ENCODE measurements around the gene NAA15.
A peak's percentile ranks its signal among the peaks of the same experiment; 100 is the strongest.
"Not testable (repeated sequence)": the region's sequence is repeated elsewhere in the genome, so short reads cannot be mapped to it uniquely, and the experiment has no call there.

NAA15 gene

DNA sequence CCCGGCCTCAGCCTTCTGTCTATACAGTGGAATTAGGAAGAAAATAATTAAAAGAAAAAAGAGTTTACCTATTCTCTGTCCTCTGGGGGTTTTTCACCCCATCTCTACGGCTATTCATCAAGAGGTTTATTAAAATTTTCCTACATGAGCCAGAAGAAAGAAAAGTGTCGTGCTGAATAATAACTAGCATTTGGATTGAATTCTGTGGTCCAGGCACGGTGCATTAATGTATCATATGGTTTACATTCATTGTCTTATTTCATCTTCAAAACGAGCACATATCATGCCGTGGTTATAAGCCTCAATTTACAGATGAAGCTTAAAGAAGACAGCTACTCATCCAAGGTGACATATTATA, 5.4 kb upstream of the NAA15 start:
- no peak for DNase-seq (ENCODE audit: low read depth in 2 of 3, low spot score in 2 of 3)

DNA sequence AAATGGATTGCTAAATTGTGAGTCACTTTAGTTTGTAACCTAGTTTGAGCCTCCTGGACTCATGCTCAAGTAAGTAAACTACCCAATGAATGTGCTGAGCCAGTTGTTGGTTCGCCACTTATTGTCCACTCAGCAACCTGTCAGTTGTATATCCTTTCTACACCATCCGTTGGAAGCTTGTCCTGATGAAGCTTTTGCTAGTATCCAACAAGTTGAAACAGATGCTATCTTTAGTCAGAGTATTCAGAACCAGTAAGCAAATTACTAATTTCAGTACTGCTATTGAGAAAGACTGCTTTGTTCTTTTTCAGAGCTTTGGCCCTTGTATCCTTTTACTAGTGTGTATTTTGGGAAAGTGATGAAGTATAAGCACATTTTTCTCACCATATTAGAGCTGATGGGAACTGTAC, 4.3 kb upstream of the NAA15 start:
- DNase-seq (ENCODE audit: low read depth in 2 of 3, low spot score in 2 of 3): no peak

DNA sequence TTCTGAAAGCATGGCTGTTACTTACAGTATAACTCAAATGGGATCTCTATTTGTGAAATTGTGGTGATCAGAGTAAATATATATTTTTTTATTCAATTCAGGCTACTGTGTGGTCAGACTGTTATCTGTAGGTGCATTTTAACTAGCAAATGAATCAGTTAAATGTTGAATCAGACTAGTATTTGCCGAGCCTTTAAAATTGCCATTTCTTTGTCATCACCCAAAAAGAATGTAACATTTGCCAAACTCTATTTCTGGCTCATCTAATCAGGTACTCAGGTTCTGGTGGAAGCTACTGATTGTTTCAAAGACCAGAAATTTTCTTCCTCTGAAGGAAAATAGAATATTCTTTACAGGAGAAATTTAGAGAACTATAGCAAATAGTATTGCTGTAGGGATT, 1.8 kb upstream of the NAA15 start:
- DNase-seq (ENCODE audit: low read depth in 2 of 3, low spot score in 2 of 3): no peak

DNA sequence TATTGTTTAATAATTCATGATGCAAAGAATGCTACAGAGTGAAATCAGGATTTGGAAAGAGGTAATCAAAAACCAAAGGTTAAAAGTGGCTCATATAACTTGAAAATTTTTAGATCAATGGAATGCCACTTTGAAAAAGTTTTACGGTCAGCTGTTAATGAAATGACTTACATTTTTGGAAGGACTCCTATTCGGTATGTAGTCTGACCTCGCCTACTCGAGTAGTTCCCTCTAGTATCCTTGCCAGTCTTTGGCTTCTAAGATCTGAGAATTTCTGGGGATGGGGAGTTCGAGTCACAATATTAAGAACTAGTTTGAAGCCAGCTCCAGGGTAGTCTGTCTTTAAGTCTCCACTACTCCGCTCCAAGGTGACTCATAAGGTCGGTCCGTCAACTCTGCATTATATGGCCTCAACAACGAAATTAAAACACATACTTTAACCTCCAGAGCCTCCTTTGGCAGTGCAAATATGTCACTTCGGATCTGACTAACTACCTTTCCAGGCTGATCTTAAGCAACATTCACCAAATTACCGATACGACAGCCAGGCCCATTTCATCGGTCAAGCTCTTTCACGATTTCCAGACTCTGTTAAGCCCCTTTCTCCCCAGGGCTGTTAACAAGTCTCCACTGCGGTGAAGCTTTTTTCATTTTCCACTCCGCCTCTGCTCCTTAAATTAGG, 733 bp upstream of the NAA15 start:
- DNase-seq (ENCODE audit: low read depth in 2 of 3, low spot score in 2 of 3): no peak

DNA sequence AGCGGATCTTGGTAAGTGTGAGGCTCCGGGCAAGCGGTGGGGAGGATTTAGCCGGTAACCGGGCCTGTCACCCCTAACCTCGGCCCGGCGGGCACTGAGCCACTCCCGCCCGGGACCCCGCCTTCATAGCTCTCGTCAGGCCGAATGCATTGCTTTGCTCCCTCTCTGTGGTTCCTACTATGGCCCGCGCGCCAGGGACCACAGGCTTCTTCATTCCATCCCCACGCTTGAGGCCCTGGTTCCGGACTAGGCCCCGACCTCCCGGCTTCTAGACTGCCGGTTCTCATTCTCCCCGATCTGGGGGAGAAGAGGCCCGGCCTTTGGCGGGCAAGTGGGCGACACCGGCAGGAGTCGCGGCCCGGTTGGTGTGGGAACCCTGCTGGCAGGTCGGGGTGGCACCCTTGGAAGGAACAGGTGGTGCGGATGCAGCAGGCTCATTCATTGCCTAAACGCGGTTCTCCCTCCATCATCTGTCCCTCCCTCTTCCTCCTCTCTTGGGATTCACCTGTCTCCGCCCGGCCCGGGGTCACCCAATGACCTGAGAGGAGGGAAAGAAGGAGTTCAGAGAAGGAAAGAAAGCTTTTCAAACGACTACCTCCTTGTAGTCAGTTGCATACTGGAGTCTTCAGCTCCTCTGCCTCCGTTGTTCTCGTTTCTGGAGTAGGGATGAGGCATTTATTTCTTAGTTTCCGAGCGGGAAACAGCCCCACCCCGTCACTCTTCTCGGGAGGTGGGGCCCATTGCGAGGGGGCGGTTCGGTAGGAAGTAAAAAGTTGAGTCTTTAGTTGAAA, 711 bp downstream of the NAA15 start, which contains the start of gene NDUFC1:
Gene NDUFC1, minus strand, starts transcription at position 657 of the 791 bp plus-strand sequence. CDS start 6,679 bp downstream, outside the sequence.
- DNase-seq (ENCODE audit: low read depth in 2 of 3, low spot score in 2 of 3): peak; percentile 31 to 36 (median 31)

DNA sequence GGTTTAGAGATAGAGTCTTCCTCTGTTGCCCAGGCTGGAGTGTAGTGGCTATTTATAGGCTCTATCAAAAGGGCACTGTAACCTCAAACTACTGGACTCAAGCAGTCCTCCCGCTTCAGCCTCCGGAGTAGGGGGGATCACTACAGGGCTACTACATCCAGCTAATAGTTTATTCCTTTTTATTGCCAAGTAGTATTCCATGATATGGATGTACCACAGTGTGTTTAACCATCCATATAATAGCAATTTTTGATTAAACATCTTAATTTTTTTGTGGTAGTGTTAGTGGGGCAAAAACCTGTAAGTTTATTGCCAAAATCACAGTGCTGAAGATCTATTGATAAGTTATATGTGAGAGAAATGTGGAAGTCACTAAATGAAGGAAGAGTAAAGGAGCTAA, 3.6 kb downstream of the NAA15 start:
- DNase-seq (ENCODE audit: low read depth in 2 of 3, low spot score in 2 of 3): no peak

DNA sequence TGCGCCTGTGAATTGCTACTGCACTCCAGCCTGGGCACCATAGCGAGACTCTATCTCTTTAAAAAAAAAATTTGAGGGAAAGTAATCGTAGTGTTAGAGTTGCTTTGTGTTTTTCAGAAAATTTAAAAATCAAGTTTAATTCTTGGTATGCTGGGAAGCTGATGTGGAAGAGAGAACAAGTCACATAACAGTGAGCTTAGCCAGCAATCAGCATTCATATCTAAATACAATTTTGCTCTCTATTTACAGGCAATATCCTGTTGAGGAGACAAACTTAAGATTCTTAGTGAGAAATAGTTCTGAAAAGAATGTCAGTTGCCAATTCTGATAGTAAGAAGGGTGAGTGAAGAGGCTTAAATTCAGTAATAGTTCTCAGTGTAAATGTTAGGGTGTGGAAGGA, 10.6 kb downstream of the NAA15 start:
- no peak for DNase-seq (ENCODE audit: low read depth in 2 of 3, low spot score in 2 of 3)

DNA sequence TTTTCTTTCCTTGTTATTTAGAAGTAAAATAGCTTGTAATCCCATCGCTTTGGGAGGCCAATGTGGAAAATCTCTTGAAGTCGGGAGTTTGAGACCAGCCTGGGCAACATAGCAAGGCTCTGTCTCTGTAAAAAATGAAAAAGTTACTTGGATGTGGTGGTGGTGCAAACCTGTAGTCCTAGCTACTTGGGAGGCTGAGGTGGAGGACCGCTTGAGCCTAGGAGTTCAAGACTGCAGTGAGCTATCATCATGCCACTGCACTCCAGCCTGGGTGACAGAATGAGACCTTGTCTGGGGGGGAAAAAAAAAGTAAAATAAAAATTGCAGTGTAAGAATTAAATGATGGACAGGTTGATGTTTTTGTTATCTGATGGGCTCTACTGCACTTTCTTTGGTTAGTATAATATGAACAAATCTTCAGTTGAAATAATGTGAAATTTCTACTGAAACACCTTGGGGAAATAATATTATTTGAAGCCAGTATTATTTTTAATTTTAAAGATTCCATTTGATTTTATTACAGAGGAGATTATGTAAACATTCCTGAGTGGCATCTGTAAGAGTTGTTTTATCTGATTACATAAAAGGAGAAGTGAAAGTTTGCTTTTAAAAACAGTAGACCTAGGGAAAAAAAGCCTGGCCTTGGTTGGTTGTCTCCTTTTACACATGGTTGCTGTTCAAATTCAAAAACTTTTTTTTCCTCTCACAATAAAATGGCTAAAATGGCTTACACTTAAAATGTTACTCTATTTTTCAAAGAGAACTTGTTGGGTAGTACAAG, 11.4 kb downstream of the NAA15 start:
- DNase-seq (ENCODE audit: low read depth in 2 of 3, low spot score in 2 of 3): no peak

DNA sequence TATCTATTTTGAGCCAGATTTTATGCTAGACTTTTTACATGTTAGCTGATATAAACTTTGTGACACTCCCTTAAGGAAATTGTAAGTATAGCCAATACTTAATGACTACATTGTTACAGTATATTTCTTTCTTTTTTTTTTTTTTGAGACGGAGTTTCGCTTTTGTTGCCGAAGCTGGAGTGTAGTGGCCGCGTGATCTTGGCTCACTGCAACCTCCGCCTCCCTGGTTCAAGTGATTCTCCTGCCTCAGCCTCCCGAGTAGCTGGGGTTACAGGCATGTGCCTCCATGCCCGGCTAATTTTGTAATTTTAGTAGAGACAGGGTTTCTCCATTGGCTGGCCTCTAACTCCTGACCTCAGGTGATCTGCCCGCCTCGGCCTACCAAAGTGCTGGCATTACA, 12.1 kb downstream of the NAA15 start:
- DNase-seq (ENCODE audit: low read depth in 2 of 3, low spot score in 2 of 3): not testable (repeated sequence)

DNA sequence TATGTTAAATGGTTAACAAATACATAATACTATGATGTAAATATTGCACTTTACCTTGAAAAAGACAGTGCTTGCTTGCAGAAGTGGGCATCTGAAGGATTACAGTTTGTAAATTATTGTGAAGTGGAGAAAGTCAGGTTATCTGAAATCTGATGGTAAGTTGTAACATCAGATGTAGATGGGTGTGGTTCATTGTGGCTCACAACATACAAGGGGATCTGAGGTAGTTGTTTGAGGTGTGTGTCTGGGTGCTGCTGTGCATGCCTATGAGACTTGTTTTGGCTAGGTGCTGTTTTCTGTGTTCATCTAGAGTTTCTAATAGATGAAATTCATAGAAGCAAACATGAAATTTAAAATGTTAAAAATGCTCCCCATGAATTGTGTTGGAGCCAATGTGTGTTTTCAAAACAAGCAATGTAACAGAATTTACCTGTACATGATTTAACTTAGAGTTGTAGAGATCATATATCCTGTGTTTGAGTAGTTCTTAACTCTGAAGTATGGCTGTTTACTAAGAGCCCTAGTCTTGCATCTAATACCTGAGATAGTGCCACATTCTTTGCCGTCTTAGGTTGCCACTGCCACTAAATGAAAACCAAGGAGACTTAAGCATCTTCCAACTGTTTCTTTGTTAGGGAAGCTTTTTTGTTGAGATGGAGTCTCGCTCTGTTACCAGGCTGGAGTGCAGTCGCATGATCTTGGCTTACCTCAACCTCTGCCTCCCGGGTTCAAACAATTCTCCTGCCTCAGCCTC, 12.9 kb downstream of the NAA15 start:
- DNase-seq (ENCODE audit: low read depth in 2 of 3, low spot score in 2 of 3): no peak

DNA sequence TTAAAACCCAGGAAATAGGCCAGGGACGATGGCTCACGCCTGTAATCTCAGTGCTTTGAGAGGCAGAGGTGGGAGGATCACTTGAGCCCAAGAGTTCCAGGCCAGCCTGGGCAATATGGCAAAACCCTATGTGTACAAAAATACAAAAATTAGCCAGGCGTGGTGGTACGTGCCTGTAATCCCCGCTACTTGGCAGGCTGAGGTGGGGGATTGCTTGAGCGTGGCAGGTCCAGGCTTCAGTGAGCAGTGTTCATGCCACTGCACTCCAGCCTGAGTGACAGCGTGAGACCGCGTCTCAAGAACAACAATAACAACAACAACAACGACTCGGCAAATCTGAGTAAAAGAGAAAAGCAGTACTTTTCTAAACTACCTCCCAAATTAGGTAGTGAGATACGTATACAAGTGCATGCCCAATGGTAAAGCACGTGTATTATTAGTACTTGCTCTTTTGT, 13.9 kb downstream of the NAA15 start:
- DNase-seq (ENCODE audit: low read depth in 2 of 3, low spot score in 2 of 3): no peak

DNA sequence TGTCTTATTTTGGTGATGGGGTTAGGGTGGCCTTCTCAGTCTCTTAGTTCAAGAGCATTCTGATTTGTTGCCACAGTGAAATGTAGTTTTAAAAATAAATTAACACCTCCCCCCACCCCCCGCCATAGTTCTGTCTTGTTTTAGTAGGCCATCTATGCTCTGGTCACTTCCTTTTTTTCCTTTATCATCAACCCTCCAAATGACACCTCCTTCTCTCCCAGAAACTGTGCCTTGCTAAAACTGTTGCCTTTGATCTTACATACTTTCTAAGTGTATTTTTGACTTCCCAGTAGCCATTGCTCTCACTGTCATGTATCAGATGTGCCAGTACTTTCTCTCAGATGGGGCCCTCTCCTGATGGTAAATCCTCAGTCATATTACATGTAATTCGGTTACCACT, 15.4 kb downstream of the NAA15 start:
- DNase-seq (ENCODE audit: low read depth in 2 of 3, low spot score in 2 of 3): no peak

DNA sequence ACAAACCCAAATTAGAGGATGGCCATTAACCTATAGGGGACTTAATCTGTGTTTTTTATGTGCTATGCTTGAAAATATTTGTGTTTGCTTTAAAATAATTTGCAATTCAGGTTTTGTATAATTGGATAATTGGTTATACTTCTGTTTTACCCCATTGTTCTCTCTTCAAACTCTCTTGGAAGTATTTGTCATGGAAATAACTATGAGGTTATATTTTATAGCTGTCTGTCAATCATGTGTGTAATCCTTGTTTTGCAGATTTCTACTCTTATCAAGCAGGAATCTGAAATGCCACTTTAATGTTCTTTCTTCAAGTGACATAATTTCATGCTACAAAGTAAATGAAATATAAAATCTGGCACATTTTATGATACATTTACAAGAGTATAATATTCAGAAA, 16.3 kb downstream of the NAA15 start:
- DNase-seq (ENCODE audit: low read depth in 2 of 3, low spot score in 2 of 3): no peak

DNA sequence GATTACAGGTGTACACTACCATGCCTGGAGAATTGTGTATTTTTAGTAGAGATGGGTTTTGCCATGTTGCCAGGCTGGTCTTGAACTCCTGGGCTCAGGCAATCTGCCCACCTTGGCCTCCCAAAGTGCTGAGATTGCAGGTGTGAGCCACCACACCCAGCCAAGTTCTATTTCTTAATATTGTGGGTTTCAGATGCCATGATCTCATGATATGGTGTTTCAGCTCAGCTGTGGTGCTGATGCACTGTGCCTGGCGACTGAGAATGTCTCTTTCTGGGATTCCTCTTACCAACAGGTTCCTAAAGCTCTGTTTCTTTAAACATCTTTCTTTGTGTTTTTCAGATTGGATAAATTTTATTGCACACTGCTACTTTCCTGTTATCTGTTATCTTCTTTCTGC, 18.3 kb downstream of the NAA15 start:
- DNase-seq (ENCODE audit: low read depth in 2 of 3, low spot score in 2 of 3): no peak

DNA sequence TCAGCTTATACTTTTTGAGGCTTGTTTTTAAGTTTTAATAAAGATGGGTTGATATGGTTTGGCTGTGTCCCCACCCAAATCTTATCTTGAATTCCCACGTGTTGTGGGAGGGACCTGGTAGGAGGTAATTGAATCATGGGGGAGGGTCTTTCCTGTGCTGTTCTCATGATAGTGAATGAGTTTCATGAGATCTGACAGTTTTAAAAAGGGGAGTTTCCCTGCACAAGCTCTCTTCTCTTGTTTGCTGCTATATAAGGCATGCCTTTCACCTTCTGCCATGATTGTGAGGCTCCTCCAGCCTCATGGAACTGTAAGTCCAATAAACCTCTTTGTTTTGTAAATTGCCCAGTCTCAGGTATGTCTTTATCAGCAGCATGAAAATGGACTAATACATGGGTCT, 20.8 kb downstream of the NAA15 start:
- not testable (repeated sequence) for DNase-seq (ENCODE audit: low read depth in 2 of 3, low spot score in 2 of 3)

DNA sequence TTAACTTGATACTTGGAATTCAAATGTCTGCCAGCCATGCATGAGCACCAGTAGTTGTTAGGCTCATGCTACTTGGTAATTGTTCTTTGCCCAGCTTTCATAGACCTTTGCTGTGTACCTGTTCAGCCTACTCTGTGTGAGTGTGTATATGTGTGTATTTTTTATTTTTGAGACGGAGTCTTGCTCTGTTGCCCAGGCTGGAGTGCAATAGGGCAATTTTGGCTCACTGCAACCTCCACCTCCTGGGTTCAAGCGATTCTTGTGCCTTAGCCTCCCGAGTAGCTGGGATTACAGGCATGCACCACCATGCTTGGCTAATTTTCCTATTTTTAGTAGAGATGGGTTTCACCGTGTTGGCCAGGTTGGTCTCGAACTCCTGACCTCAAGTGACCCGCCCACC, 21.2 kb downstream of the NAA15 start:
- DNase-seq (ENCODE audit: low read depth in 2 of 3, low spot score in 2 of 3): not testable (repeated sequence)

DNA sequence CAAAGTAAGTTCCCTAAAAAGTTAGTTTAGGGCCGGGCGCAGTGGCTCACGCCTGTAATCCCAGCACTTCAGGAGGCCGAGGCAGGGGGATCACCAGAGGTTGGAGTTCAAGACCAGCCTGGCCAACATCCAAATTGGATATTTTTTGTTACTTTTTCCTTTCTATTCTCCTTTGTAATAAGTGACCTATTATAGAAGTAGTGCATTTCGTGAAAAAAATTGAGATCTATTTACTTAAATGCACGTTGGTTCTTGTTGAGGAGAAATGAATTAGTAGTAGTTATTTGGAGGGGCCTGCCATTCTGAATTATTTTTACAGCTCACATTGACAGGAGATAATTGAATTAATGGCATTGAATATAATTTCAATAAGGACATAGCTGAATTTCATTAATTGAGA, 23.3 kb downstream of the NAA15 start:
- DNase-seq (ENCODE audit: low read depth in 2 of 3, low spot score in 2 of 3): no peak

DNA sequence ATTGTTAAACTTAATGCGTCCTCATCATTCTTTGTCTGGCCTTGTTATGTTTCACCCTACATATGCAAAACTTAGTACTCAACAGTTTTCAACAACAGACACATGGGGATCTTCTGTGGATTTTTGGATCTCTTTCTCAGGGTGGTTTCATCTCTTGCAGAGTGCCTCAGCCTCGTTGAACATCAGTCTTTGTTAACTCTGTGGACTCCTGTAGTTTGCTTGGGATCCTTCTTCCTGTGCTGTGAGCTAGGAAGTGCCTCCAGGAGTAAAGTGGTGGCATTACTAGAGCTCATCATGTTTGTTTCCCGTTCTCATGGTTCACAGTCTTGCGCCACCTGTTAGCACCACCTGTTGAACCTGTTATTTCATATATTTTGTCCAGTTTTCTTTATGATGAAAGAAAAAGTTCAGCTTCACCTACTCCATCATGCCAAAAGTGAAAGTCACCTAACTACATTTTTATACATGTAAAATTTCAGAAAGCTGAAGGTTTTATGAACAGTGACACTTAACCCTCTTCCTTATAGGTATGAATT, 28.4 kb downstream of the NAA15 start:
- no peak for DNase-seq (ENCODE audit: low read depth in 2 of 3, low spot score in 2 of 3)

DNA sequence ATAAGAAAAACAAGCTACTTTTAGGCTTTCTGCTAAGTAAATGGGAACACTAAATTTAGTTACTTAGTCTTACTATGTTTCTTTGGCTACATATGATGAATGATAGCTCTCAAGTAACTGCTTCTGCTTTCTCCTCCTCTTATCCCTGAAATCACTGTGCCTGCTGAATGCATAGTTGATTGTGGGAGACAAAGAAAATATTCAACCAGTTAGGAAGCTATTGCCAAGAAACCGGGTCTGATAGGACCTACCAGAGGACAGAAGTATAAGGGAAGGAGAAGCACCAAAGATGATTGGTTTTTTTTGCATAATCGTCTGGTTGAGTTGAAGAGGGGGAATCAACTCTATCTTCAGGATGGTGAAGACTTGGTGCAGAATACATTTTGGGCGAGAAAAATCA, 29.0 kb downstream of the NAA15 start:
- DNase-seq (ENCODE audit: low read depth in 2 of 3, low spot score in 2 of 3): no peak

DNA sequence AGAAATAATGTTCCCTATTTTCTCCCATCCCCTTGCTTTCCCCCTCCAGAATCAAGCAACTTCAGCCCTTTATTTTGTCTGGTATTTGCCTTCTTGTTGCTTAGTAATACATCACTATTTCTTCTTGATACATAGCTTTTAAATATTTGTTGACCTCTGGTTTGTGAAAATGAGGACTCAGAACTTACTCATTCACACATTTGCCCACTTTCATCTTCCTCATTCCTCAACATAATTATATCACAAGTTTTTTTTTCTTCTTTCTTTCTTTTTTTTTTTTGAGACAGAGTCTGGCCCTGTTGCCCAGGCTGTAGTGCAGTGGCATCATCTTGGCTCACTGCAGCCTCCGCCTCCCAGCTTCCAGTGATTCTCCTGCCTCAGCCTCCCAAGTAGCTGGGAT, 29.9 kb downstream of the NAA15 start:
- DNase-seq (ENCODE audit: low read depth in 2 of 3, low spot score in 2 of 3): no peak

DNA sequence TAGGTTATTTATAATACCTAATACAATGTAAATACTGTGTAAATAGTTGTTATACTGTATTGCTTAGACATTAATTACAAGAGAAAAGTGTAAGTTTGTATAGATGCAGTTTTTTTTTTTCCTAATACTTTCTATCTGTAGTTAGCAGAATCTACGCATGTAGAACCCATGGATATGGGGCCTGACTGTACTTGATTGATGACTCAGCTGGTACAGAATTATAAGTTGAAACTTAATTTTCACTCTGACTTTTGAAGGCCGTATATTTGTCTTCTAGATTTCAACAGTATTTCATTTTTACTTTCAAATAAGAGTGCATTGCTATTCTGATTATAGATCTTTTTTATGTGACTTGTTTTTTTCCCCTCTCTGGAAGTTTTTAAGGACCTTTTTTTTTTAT, 31.7 kb downstream of the NAA15 start:
- no peak for DNase-seq (ENCODE audit: low read depth in 2 of 3, low spot score in 2 of 3)

Measured in activated CD8-positive, alpha-beta memory T cell treated with anti-CD3 and anti-CD28 coated beads for 48 hours (primary cell).